GM10266 (cell line): ENCODE results near the gene C14orf119.

Source experiments
- DNase-seq: peaks from one replicate; pipeline ENCODE4 v3.0.0; 2012; ENCODE audit errors: extremely low spot score
- CTCF ChIP-seq: IDR thresholded peaks from 2 replicates; pipeline ENCODE4 v1.5.1; 2012; ENCODE audit warnings: mild to moderate bottlenecking, low read depth; ENCODE audit not compliant: control insufficient read depth, insufficient read depth; ENCODE audit errors: missing control alignments

The C14orf119 gene

DNA sequence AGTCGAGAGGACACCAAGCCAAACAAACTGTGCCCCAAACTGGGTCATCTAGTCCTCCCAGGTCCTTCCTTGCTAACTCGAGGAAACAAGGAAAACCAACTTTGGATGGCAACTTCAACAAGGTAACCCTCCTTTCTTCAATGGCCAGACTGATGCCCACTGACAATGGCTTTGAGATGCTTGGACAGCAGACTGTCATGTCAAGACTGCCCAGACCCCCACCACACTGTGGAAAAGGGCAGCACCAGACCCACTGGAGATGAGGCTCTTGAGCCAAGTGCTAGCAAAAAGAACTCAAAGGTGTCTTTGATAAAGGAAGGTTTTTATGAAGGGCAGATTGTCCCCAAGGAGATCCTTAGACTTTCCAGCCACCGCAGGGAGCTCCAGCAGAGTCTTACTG, 28.9 kb upstream of the C14orf119 start:
- no peak for DNase-seq
- no peak for TF ChIP-seq CTCF

- no peak for TF ChIP-seq CTCF
- peak; percentile 8 for DNase-seq
Measured at GRCh38 chr14:23066855-23067744, 28.2 kb upstream of the C14orf119 start.

GRCh38 chr14:23067847-23068788, 27.2 kb upstream of the C14orf119 start:
- no peak for TF ChIP-seq CTCF
- DNase-seq: peak; percentile 10

DNA sequence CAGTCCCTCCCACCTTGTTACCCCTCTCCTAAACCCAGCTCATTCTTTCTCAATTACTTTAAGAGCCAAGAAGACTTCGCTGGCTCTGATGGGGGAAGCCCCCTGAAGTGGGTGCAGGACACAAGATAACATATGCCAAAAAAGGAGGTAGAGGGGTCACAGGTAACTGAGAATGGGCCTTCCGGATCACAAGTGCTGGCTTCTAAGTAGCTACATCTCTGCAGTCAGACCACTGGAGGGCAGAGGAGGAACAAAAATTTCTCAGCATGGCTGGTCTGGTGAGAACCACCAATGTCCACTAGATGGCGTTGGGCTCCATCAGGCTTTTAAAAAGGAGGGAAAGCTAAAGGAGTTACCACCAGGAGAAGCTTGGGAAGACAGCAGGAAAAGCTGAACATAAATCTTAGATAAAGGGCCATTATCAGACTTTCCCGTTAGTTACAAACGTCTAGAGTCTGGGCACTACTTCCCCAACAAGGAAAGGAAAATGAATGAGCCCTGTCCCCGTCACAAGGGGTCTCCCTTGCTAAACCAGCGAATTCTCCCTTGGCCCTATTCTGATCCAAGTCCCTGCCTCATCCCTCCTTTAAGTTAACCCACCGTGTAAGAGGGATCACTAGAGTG, 26.4 kb upstream of the C14orf119 start:
- DNase-seq: peak; percentile 90
- peak; percentile 98 for TF ChIP-seq CTCF

DNA sequence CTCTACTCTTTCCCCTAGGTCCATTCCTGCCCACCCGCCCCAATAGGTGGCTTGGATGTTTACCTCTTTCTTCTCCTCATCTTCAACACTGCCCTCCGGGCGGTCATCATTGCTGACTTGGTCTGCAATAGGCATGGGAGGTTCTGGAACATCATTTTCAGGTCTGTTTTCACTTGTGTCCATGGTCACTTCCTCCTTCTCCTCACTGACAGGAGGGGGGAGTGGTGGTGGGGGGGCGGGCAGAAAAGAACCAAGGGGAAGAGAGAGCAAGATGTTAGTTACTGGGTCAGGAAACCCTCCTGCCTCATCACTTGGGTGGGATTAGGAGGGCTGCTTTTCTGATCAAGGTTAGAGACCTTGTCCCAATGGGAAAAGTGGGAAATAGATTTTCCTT, 25.9 kb upstream of the C14orf119 start:
- TF ChIP-seq CTCF: no peak
- DNase-seq: no peak

DNA sequence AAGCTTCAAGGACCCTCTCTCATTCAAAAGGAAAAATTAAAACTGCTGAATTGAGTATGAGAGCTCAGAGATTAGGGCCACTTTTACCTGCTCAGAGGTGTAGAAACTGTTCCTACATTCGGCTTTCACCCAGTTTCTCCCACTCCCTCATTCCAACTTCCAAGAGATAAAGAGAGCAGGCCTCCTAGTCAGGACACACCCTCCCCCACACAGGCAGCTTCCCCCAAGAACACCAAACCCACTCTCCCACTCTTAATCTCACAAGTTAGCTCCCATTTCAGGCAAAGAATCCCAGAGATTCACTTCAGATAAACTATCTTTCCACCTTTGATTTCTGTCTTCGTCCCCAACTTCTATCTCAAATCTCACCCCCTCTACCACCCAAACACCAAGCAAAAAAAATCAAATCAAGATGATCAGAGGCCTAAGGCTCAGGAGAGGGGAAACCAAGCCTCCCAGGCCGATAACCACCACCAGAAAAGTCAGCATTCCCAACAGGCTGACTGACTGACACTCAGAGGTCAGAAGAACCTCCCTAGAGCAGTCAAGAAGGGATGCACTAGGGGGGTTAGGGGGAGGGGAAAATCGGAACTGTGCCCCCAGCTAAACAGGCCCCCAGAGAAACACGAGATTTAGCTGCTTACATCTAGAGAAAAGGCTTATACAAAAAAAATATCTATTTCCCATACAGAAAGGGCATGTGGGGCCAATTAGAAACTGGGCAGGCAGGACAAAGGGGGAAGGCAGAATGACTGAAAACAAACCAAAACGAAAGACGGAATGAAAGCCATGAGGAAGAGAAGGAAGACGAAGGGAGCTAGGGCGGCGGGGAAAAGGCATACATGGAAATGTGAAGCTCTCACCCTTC, 24.8 kb upstream of the C14orf119 start:
- TF ChIP-seq CTCF: peak; percentile 3
- DNase-seq: no peak
